Activated naive CD4-positive, alpha-beta T cell treated with anti-CD3 and anti-CD28 coated beads, Interleukin-2, amount 50 U/mL, for 72 hours (primary cell): ENCODE data around the gene EEIG2. TPM values are rescaled to one million over a fixed set of nuclear protein-coding genes. Genes with fewer than 3 reads are reported as not detected.

Experiments used
- ATAC-seq, 2 donors: fragments of 150-1000 bp; cut with Tn5 transposase; 2 replicates each; pipeline ENCODE4 v1.10.0; 2021; ENCODE audit warnings: mild to moderate bottlenecking in 2 of 2, moderate library complexity in 2 of 2
- DNase-seq, 2 donors: peaks; one replicate each; pipeline ENCODE4 v3.0.0; 2021 to 2022; ENCODE audit warnings: low spot score in 2 of 2
- H3K27ac Mint-ChIP-seq, 2 donors: one replicate each; pipeline ENCODE4 v1.8.0; 2022; ENCODE audit warnings: mild to moderate bottlenecking in 2 of 2, mixed read lengths in 2 of 2
- H3K36me3 Mint-ChIP-seq, 2 donors: one replicate each; pipeline ENCODE4 v1.8.0; 2022; ENCODE audit warnings: mixed read lengths in 2 of 2
- H3K9me3 Mint-ChIP-seq, 2 donors: one replicate each; pipeline ENCODE4 v1.8.0; 2022; ENCODE audit warnings: mixed read lengths in 2 of 2
- total RNA-seq, 2 donors: library from RNA; stranded (reverse); gene quantifications; one replicate each; pipeline ENCODE4 v1.2.3, GENCODE V29; 2022

Gene EEIG2
- total RNA-seq, 2 donors from 2014 or later: 5.3 to 13.6 TPM

DNA sequence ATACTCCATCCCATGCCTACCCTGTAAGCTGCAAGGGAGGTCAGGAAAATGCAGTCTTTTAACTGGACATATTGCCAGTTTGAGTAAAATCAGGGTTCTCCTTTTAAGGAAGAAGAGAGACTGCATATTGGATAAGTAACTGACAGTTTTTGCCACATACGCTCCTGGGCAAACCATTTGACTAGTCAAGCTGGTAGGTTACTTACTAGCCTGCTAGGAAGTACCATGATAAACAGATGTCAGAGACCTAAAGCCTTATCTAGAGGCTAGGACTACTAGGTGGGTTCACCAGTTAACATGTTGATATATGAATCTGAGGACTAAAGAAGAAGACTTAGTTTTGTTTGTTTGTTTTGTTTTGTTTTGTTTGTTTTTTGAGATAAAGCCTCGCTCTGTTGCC lies 33.5 kb downstream of the EEIG2 start:
- ATAC-seq (no peak), DNase-seq (no peak)
- peaks cover 0 to 6% of the 10 kb centered on the region in 2 donors for H3K36me3 Mint-ChIP-seq
- H3K9me3 Mint-ChIP-seq: peaks cover 0 to 4% of the 10 kb centered on the region in 2 donors
- H3K27ac Mint-ChIP-seq: no peak overlapping the region

DNA sequence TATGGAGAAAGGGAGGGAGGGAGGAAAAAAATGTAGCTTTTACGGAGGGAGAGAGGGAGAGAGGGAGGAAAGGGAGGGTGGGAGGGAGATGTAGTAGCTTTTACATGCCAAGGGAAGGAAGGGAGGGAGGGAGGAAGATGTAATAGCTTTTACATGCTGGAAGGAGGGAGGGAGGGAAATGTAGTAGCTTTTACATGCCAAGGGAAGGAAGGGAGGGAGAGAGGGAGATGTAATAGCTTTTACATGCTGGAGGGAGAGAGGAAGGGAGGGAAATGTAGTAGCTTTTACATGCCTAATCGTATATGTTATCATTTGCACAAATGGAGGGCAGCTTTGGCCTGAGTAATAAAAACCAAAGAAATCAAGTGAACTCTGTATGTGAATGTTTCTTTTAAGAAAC lies 35.6 kb downstream of the EEIG2 start:
- DNase-seq (no peak), ATAC-seq (no peak)
- peaks cover 0 to 6% of the 10 kb centered on the region in 2 donors for H3K36me3 Mint-ChIP-seq
- H3K9me3 Mint-ChIP-seq: peaks cover 0 to 4% of the 10 kb centered on the region in 2 donors
- H3K27ac Mint-ChIP-seq: peak overlapping the region in 1 of 2 donors; percentile 38

GRCh38 chr1:108597041-108597440 lies 37.1 kb downstream of the EEIG2 start:
- ATAC-seq (no peak), DNase-seq (no peak)
- Mint-ChIP-seq H3K9me3 (no peaks in the 10 kb centered on the region), H3K36me3 (no peaks in the 10 kb centered on the region), H3K27ac (no peak overlapping the region)

GRCh38 chr1:108598340-108598739 lies 38.4 kb downstream of the EEIG2 start:
- Mint-ChIP-seq H3K27ac (no peak overlapping the region), H3K9me3 (no peaks in the 10 kb centered on the region), H3K36me3 (no peaks in the 10 kb centered on the region)
- DNase-seq: no peak
- ATAC-seq: no peak

DNA sequence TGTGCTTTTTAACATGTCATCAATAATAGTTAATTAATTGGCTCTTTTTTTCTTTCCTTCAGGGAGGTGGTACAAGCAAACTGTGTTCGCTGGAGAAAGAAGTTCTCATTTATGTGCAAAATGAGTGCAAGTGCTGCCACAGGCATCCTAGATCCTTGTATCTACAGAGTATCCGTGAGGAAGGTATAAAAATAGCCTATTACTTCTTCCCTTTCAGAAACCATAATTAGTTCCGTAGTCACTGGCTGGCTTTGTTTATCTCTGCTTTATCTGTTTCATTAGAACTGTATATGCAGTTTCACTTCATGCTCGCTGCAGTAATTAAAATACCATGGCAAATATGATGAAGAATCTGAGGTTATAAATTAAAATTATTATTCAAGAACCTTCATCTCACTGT lies 40.6 kb downstream of the EEIG2 start:
- ATAC-seq (no peak), DNase-seq (no peak)
- Mint-ChIP-seq H3K27ac (no peak overlapping the region), H3K36me3 (no peaks in the 10 kb centered on the region), H3K9me3 (no peaks in the 10 kb centered on the region)

- no peak for DNase-seq
Observed at GRCh38 chr1:108601708-108602410, 42.0 kb downstream of the EEIG2 start.

DNA sequence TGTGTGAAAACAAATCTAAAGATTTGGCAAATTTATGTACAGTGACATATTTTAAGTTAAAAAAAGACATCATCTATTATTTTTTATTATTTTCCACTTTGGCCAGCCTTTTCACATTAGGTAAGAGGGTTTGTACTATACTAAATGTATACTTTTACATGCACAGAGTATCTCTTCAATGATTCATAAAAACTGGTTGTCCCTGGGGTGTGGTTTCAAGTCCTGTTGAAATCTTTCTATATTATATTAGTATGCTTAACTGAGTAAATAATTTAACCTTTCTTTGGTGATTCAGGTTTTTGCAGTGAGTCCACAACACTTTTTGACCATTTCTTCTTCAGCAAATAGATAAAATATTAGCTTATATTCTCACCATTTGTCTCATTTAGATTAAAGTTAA lies 45.7 kb downstream of the EEIG2 start:
- no peak overlapping the region for H3K27ac Mint-ChIP-seq
- no peak for DNase-seq
- H3K9me3 Mint-ChIP-seq: no peaks in the 10 kb centered on the region
- no peak for ATAC-seq
- no peaks in the 10 kb centered on the region for H3K36me3 Mint-ChIP-seq

More at GRCh38 chr1:108601708-108602410, 42.0 kb downstream of the EEIG2 start:
- H3K36me3 Mint-ChIP-seq: no peaks in the 10 kb centered on the region
- ATAC-seq: no peak
- no peak overlapping the region for H3K27ac Mint-ChIP-seq
- no peaks in the 10 kb centered on the region for H3K9me3 Mint-ChIP-seq

DNA sequence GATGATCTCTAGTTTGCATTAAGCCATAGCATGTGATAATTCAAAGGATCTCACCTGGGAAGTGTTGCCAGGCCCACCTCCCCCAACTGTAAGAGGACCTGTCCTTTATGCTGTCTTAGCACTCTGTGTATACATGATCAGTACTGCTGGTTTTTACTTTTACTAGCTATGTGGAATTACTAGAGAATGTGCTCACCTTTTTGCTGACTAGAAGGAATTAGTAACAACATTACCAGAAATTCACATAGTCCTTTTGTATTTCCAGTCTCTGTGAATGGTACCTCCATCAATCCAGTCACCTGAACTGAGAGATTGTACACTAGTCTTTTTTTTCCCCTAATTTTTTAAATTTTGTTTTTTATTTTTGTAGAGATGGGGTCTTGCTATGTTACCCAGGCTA lies 46.6 kb downstream of the EEIG2 start:
- DNase-seq (no peak), ATAC-seq (no peak)
- H3K36me3 Mint-ChIP-seq: no peaks in the 10 kb centered on the region
- H3K27ac Mint-ChIP-seq: no peak overlapping the region
- no peaks in the 10 kb centered on the region for H3K9me3 Mint-ChIP-seq

GRCh38 chr1:108609483-108610049 lies 49.7 kb downstream of the EEIG2 start:
- Mint-ChIP-seq H3K9me3 (no peaks in the 10 kb centered on the region), H3K36me3 (no peaks in the 10 kb centered on the region), H3K27ac (peak overlapping the region in 1 of 2 donors; percentile 18)
- ATAC-seq (no peak), DNase-seq (no peak)

Other genes with a start within 250 kb of the EEIG2 start
- gene NBPF6, start 109.8 kb upstream of the EEIG2 start, total RNA-seq: not detected
- 10 to 100 TPM; 14.3 to 14.5 TPM for gene HENMT1, start 101.0 kb downstream of the EEIG2 start, total RNA-seq
- 10 to 100 TPM; 64.5 to 69.4 TPM for gene PRPF38B, start 132.2 kb downstream of the EEIG2 start, total RNA-seq
- under 1 TPM; 0.07 to 0.31 TPM for gene FNDC7, start 152.8 kb downstream of the EEIG2 start, total RNA-seq
- gene STXBP3, start 186.6 kb downstream of the EEIG2 start, total RNA-seq: 10 to 100 TPM; 34.8 to 44.4 TPM